Erythroblast (primary cell): ENCODE results near the gene MAP3K13.
"Not testable (repeated sequence)": the region's sequence is repeated elsewhere in the genome, so short reads cannot be mapped to it uniquely, and the experiment has no call there.

Source experiments
- DNase-seq, 2 experiments: peaks; one replicate each; lab custom pipeline; 2025; lab: John Stamatoyannopoulos, UW
- GATA1 ChIP-seq: IDR thresholded peaks from 2 replicates; pipeline ENCODE4 v1.6.1; 2011; ENCODE audit warnings: low read depth, mild to moderate bottlenecking, control low read depth, low read length, moderate library complexity
- POLR2A ChIP-seq: IDR thresholded peaks from 2 replicates; pipeline ENCODE4 v1.6.1; 2011; ENCODE audit warnings: mild to moderate bottlenecking, low read length

The MAP3K13 gene

DNA sequence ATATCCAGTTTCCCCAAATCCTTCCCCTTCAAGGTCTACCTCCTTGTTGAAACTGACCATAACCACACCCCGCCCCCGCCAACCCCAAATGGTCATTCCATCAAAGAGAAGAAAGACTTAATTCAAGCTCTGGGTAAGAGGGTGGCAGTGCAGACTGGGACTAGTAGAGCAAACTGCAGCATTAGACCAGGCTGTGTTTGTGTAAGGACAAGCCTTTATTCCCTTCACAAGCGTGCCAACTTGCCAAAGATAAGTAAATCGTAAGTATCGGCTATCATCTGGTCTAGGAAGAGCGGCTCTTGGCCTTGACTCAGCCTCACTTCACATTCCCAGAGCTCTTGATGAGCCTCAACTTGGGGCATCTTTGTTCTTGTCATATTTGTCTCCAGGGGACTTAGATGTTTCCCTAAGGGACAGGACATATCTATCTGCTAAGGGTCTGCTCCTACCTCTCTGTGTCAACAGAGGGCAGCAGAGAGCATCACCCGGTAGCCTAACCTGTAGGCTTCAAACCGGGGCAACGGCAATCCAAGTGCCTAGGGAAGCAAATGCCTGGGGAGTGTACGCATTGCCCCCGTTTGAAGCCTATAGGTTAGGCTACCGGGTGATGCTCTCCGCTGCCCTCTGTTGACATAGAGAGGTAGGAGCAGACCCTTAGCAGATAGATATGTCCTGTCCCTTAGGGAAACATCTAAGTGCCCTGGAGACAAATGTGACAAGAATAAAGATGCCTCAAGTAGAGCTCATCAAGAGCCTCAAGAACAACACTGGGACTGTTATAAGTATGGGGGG lies 8.9 kb upstream of the MAP3K13 start:
- TF ChIP-seq GATA1 = no peak
- TF ChIP-seq POLR2A = no peak
- peak; percentile 81 to 87 for DNase-seq

DNA sequence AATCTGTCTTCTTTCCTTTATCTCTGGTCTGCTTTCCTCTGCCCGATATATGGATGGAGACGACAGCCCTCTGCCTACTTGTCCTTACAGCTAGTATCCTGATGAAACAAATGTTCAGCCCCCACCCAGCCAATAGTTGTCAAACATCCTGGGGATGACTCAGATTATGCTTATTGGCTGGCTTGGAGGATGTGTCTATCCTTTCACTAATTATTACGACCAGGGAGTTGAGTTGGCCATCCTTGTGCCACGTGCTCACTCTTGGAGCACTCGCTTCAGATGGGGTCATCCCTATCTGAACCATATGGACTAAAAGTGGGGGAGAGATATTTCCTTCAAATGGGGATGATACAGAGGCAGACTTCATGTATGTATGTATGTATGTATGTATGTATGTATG lies 6.4 kb upstream of the MAP3K13 start:
- TF ChIP-seq GATA1 (no peak), POLR2A (no peak)

DNA sequence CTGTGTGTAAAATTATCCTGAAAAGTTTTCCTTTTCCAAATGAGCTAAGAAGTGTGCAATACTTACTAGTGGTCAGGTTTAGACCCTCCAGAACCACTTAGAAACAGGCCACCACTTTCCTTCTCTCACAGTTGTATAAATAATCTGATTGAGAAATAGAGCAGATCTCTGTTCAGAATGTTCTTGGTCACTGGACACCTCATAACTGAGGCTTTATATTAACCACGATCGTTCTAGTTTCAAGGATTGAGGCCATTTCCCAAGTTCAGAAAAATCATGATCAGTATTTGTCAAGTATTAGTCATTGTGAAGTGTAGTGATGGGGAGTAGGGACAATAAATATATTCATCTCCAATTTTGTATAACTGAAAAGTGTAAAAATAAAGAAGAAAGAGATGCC lies 1.0 kb upstream of the MAP3K13 start:
- DNase-seq = no peak
- TF ChIP-seq GATA1 (no peak), POLR2A (no peak)

More for the DNA sequence above, 6.4 kb upstream of the MAP3K13 start:
- DNase-seq = no peak

DNA sequence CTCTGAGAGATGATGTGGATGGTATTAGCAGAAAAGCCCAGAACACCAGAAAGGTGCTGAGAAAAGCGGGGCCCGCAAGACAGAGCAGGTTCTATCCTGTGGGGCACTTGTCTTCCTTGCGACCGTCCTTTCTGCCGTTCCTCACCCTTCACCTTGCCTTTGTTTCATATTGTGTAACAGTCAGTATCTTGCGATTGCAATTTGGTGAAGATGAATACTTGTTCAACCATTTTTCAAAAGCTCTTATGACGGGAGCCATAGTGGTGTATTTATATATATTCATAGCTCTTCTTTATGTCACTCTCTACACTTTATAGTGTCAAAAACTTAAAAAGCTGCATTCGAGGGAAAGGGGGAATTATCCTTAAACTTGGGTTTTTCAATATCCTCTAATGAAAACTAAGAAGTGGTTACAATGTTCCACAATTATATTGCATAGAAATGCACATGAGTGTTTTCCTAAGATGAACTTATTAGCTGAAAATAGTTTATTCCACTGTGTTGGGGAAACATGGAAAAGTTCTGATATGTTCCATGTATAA lies 797 bp downstream of the MAP3K13 start:
- TF ChIP-seq POLR2A (no peak), GATA1 (no peak)
- no peak for DNase-seq

DNA sequence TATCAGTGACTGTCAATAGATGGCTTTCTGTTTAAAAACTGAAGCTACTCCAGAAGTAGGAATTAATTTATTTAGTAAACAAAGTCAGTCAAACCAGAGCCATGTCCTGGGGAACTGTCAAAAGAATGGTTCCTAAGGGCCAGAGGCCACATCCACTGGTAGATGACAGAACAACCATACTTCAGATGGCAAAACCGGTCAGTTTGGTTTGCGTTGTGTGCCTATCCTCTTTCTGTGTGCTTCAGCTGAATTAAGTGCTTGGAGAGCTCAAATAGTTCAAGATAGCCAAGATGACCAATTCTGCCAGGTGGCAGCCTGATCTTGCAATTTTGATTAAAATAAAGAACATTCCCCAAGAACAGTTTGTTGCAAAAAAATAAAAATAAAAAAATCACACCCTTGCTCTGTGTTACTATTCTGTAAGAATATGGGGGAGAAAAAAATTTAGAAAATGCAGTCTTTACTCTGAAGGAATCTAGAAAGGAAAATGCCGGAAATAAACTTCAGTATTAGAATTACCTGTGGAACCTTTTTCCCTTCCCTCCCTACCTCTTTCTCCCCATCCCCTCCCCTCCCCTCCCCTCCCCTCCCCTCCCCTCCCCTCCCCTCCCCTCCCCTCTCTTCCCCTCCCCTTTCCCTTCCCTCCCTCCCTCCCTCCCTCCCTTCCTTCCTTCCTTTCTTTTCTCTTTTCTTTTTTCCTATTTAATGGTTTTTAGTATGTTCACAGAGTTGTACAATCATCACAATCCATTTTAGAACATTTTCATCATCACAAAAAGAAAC lies 2.5 kb downstream of the MAP3K13 start:
- no peak for DNase-seq
- TF ChIP-seq POLR2A (no peak), GATA1 (no peak)

DNA sequence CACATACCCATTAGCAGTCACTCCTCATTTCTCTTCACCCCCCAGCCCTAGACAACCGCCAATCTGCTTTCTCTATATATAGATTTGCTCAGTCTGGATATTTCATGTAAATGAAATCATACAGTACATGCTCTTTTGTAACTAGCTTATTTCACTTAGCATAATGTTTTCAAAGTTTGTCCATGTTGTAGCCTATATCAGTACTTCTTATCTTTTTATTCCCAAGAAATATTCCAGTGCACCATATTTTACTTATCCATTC lies 3.1 kb downstream of the MAP3K13 start:
- TF ChIP-seq POLR2A = no peak
- TF ChIP-seq GATA1 = no peak
- DNase-seq = no peak

DNA sequence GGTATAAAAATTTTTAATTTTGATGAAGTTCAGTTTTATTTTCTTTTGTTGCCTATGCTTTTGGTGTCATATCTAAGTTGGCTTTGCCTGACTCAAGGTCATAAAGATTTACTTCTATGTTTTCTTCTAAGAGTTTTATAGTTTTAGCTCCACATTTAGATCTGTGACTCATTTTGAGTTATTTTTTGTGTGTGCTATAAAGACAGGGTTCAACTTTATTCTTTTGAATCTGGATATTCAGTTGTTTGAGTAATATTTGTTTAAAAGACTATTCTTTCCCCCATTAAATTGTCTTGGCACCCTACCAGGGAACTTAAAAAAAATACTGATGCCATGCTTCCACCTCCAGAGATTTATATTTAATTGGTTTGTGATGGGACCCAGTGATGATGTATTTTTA lies 4.0 kb downstream of the MAP3K13 start:
- no peak for TF ChIP-seq POLR2A
- no peak for TF ChIP-seq GATA1
- DNase-seq = no peak

DNA sequence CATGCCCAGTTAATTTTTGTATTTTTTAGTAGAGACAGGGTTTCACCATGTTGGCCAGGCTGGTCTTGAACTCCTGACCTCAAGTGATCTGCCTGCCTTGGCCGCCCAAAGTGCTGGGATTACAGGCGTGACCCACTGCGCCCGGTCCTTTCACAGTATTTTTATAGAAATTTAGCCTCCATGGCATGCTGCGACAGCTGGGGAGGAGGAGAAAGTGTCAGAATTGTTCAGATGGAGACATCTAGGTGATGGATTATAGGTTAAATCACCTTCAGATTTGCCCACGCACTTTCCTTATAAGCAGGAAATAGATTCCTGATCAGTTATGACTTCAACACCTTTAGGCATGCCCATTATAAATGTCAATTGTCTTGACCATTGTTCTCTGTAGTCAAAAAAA lies 7.4 kb downstream of the MAP3K13 start:
- DNase-seq = not testable (repeated sequence)

DNA sequence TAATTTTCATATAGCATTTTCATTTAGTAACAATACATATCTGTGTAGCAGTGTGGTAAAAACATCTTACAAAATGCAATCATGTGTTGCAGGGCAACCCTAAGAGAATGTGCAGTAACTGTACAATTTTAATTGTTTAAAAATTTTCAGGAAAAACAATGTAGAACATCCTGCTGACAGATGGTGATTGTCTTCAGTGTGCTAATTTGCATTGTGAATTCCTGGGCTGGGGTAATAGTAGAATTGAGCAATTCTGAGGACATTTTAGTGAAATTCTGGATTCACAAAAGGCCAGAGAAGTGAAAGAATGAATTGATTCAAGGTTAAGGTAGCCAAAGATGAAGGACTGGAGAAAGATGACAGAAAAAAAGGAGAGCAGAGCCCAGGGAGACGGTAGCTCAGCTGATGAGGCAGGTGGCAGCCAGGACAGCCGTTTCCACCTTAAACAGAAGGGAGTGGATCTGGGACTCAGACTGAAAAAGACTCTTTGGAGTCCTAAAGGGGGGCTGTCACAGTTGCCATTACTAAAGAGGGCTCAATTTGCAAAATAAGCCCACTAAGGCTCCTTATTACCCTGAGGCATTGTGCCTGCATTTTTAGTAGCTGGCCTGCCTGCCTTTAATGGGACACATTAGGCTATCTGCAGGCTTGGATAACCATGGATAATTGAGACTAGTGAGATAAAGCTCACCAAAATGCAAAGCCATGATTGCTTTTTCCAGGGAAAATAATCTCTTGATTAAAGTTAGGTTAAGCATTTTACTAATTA lies 8.6 kb downstream of the MAP3K13 start:
- no peak for DNase-seq
- TF ChIP-seq GATA1 (no peak), POLR2A (no peak)

DNA sequence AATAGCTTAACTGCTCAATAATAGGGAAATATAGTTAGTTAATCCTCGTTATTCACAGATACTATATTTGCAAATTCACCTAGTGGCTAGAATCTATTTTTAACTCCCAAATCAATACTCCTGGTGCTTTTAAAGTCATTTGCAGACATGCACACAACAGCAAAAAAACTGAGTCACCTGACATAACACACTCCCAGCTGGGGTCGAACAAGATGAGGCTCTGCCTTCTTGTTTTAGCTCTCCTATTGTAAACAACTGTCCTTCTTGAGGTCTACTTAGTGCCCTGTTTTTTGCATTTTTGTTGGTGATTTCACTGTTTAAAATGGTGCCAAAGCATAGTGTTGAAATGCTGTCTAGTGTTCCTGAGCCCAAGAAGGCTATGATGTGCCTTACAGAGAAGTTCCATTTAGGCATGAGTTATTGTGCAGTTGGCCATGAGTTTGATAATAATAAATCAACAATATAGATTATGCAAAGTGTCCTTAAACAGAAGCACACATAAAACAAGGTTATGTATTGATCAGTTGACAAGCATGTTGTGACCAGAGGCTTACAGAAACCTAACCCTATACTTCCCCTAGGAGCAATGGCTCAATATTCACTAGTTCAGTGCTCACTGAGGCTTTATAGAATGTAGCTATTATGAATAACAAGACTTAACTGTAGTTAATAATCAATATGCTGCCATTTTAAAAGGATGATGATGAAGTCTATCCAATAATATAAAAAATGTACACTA lies 18.6 kb downstream of the MAP3K13 start:
- TF ChIP-seq GATA1 (no peak), POLR2A (no peak)
- DNase-seq = no peak

DNA sequence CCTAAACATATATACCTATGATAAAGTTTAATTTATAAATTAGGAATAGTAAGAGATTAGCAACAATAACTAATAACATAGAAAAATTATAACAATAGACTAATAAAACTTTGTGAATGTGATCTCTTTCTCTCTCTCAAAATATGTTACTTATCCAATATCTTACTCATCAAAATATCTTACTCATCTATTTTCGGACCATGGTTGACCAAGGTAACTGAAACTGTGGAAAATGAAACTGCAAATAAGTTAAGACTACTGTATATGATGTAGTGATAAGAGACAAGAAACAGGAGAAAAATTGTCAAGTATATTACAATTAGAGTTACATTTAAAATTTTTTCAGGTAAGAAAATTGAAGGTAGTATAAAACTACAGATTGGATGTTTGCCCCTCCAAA lies 19.2 kb downstream of the MAP3K13 start:
- DNase-seq = no peak
- no peak for TF ChIP-seq GATA1
- TF ChIP-seq POLR2A = no peak

DNA sequence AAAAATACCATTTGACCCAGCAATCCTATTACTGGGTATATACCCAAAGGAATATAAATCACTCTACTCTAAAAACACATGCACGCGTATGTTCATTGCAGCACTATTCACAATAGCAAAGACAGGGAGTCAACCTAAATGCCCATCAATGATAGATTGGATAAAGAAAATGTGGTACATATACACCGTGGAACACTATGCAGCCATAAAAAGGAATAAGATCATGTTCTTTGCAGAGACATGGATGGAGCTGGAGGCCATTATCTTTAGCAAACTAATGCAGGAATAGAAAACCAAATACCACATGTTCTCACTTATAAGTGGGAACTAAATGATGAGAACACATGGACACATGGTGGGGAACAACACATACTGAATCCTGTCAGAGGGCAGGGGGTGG lies 23.6 kb downstream of the MAP3K13 start:
- DNase-seq = not testable (repeated sequence)

DNA sequence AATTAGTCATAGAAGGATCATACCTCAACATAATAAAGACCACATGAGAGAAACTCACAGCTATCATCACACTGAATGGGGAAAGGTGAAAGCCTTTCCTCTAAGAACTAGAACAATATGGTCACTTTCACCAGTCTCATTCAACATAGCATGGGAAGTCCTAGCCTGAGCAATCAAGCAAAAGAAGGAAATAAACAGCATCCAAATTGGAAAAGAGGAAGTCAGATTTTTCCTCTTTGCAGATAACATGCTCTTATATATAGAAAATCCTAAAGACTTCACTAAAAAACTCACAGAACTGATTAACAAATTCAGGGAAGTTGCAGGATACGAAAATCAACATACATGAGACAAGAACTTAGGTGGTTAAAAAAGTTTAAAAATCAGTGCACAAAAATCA lies 24.7 kb downstream of the MAP3K13 start:
- TF ChIP-seq POLR2A (no peak), GATA1 (no peak)
- no peak for DNase-seq
